Measurements from ENCODE around the gene GRK6. TPM values are rescaled to one million over a fixed set of nuclear protein-coding genes. Genes with fewer than 3 reads are reported as not detected.

Gene GRK6
- total RNA-seq, 1 experiment from 2014 or later: 75.2 TPM

DNA sequence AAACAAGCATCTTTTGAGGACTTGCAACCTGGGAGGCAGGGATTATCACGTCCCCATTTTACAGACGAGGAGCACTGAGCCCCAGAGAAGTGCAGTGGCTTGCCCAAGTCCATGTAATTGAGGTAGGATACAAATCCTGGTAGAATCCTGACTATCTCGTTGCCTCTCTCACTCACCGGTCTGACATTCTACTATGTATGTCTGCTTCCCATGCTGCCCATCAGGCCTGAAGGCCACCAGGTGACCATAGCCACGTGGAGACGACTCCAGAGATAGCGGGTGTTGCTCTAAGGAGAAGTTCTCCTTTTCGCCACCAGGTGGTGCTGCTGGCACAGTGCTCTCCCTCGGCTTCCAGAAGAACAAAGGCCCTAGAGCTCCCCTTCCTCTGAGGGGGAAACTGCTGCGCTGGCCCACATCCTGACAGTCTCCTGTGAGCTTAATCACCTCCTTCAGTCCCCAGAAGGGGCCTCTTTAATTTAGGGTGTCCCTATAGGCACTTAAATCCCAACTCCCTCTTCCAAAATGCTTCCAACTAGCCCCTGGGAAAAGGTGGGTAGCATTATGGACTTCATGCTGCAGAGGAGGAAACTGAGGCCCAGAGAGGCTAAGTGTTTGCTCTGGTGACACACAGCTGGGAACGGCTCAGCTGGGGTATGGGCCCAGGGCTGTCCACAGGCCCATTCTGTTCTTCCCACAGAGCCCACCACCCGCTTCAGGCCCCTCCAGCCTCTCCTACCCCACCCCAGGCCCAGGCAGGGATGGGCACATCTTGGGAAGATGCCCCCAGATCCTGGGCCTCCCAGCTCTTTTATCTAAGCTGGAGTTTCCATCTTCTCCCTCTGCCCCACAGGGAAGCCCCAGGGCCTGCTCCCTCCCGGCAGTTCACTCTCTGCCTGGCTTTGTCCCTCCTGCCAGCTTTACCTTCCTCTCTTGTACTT is 35.8 kb upstream of the GRK6 start:
- no peak overlapping the region for H3K14ac ChIP-seq (ENCODE audit: insufficient read depth, low read length)
- H3K4me1 Mint-ChIP-seq: peaks cover 21 to 28% of the 10 kb centered on the region in 2 experiments
- no peak overlapping the region for H2BK20ac ChIP-seq (ENCODE audit: low read depth, low read length, poor library complexity, severe bottlenecking)
- no peak overlapping the region for H3K27ac Mint-ChIP-seq
- H2AFZ ChIP-seq (ENCODE audit: low read length): no peak overlapping the region
- H3K4me2 ChIP-seq (ENCODE audit: insufficient read depth, insufficient read length, low read length): no peak overlapping the region
- H3K79me1 ChIP-seq (ENCODE audit: insufficient read depth, low read depth, low read length, poor library complexity, severe bottlenecking): no peaks in the 10 kb centered on the region
- WGBS (ENCODE audit: extremely low coverage, insufficient read length, low lambda C conversion rate): no CpG with 5 or more reads among the region's 13 CpGs
- no peak overlapping the region for H3T11ph ChIP-seq (ENCODE audit: low read length)
- H3K9me3 ChIP-seq (ENCODE audit: control insufficient read depth, low read depth, low read length): no peaks in the 10 kb centered on the region
- H3K9me3 Mint-ChIP-seq: no peaks in the 10 kb centered on the region
- no peak overlapping the region for H2AK5ac ChIP-seq (ENCODE audit: insufficient read length, low read length)
- no peak overlapping the region for H2BK12ac ChIP-seq (ENCODE audit: insufficient read length, low read depth, low read length)
- H3K18ac ChIP-seq (ENCODE audit: insufficient read length, low read depth, low read length): no peak overlapping the region
- no peak overlapping the region for H2BK120ac ChIP-seq (ENCODE audit: low read depth, low read length, poor library complexity, severe bottlenecking)
- no peak overlapping the region for H3K4ac ChIP-seq (ENCODE audit: low read depth, low read length)
- H2BK5ac ChIP-seq (ENCODE audit: insufficient read length, low read length): no peak overlapping the region
- peak; percentile 93 for DNase-seq
- no peaks in the 10 kb centered on the region for H4K20me1 ChIP-seq (ENCODE audit: control insufficient read depth, insufficient read depth, insufficient read length)
- no peak overlapping the region for H4K8ac ChIP-seq (replicated peaks; ENCODE audit: insufficient read length, low read depth, low read length)
- H3K23me2 ChIP-seq (ENCODE audit: insufficient read length, low read depth, low read length, poor library complexity, severe bottlenecking): no peaks in the 10 kb centered on the region
- H2BK15ac ChIP-seq (ENCODE audit: low read depth, low read length): no peak overlapping the region
- H3K23ac ChIP-seq (ENCODE audit: insufficient read length, low read depth, low read length): no peak overlapping the region
- peaks cover 52% of the 10 kb centered on the region for H3K27me3 Mint-ChIP-seq (ENCODE audit: low read depth)
- H3K9ac ChIP-seq (ENCODE audit: extremely low read depth, insufficient read length, low read length): no peak overlapping the region
- H3K4me1 ChIP-seq (ENCODE audit: insufficient read depth, low read length): no peaks in the 10 kb centered on the region
- no peak overlapping the region for H3K4me3 Mint-ChIP-seq
- H3K27me3 ChIP-seq (ENCODE audit: insufficient read depth, low read length): no peaks in the 10 kb centered on the region; the same call in 1 of the 2 replicates
- H3K79me2 ChIP-seq (ENCODE audit: insufficient read depth, low read length): no peaks in the 10 kb centered on the region
- no peaks in the 10 kb centered on the region for H3K36me3 Mint-ChIP-seq (ENCODE audit: insufficient read depth in 1 of 3, low read depth in 3 of 3)
- no peak overlapping the region for H3K56ac ChIP-seq (ENCODE audit: insufficient read length, low read depth, low read length)
- TF ChIP-seq, protein P1, sequence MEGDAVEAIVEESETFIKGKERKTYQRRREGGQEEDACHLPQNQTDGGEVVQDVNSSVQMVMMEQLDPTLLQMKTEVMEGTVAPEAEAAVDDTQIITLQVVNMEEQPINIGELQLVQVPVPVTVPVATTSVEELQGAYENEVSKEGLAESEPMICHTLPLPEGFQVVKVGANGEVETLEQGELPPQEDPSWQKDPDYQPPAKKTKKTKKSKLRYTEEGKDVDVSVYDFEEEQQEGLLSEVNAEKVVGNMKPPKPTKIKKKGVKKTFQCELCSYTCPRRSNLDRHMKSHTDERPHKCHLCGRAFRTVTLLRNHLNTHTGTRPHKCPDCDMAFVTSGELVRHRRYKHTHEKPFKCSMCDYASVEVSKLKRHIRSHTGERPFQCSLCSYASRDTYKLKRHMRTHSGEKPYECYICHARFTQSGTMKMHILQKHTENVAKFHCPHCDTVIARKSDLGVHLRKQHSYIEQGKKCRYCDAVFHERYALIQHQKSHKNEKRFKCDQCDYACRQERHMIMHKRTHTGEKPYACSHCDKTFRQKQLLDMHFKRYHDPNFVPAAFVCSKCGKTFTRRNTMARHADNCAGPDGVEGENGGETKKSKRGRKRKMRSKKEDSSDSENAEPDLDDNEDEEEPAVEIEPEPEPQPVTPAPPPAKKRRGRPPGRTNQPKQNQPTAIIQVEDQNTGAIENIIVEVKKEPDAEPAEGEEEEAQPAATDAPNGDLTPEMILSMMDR (conservative IDR thresholded peaks at IDR 0.05): peak; percentile 99
- H3K27ac ChIP-seq (ENCODE audit: insufficient read length, low read depth, low read length): no peak overlapping the region
- no peak overlapping the region for H4K91ac ChIP-seq (ENCODE audit: insufficient read length, low read depth, low read length)
- no peak overlapping the region for H4K5ac ChIP-seq (ENCODE audit: insufficient read length, low read depth, low read length)
